ENCODE results near the gene ZNF536.
"Not testable (repeated sequence)": the region's sequence is repeated elsewhere in the genome, so short reads cannot be mapped to it uniquely, and the experiment has no call there.

DNA sequence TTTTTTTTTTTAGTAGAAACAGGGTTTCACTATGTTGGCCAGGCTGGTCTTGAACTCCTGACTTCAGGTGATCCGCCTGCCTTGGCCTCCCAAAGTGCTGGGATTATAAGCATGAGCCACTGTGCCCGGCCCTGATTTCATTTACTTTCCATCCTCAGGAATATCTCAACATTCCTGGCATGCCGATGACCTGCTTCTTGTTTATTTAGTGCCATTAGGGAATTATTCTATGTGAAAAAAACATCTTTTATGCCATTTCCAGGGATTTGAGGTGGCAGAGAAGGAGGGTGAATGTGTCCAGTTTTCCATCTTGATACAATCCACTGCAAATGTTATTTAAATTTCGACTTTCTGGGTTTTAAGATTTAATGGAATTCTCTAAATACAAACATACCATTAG is 45.0 kb downstream of the ZNF536 start:
- TF ChIP-seq, protein P1, sequence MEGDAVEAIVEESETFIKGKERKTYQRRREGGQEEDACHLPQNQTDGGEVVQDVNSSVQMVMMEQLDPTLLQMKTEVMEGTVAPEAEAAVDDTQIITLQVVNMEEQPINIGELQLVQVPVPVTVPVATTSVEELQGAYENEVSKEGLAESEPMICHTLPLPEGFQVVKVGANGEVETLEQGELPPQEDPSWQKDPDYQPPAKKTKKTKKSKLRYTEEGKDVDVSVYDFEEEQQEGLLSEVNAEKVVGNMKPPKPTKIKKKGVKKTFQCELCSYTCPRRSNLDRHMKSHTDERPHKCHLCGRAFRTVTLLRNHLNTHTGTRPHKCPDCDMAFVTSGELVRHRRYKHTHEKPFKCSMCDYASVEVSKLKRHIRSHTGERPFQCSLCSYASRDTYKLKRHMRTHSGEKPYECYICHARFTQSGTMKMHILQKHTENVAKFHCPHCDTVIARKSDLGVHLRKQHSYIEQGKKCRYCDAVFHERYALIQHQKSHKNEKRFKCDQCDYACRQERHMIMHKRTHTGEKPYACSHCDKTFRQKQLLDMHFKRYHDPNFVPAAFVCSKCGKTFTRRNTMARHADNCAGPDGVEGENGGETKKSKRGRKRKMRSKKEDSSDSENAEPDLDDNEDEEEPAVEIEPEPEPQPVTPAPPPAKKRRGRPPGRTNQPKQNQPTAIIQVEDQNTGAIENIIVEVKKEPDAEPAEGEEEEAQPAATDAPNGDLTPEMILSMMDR (IDR thresholded peaks at IDR 0.05; ENCODE audit: insufficient read depth, low read depth, low read length): not testable (repeated sequence)
- TF ChIP-seq EZH2 (IDR thresholded peaks at IDR 0.05; ENCODE audit: insufficient read depth, low read length): not testable (repeated sequence)

All from astrocyte (in vitro differentiated cells and primary cell).